ENCODE data around the gene SERPINA10. TPM values are rescaled to one million over a fixed set of nuclear protein-coding genes. Genes with fewer than 3 reads are reported as not detected.

SERPINA10 gene
- not detected for total RNA-seq

GRCh38 chr14:94292872-94293577 is at the start of gene SERPINA10:
TSS of gene SERPINA10 (minus strand) at chr14:94293268. CDS start at chr14:94290593, 2,675 bp downstream.

GRCh38 chr14:94322648-94323570 is 29.8 kb upstream of the SERPINA10 start, which contains the start of gene SERPINA6:
TSS of gene SERPINA6 (minus strand) at chr14:94323336. CDS start at chr14:94314648, 8,688 bp downstream.

Other genes with a start within 250 kb of the SERPINA10 start
- gene DDX24, start 212.1 kb downstream of the SERPINA10 start, total RNA-seq: 100 to 1,000 TPM; 147 to 153 TPM
- gene IFI27L1, start 212.0 kb downstream of the SERPINA10 start, total RNA-seq: 10 to 100 TPM; 16.7 to 20.3 TPM
- gene IFI27, start 182.5 kb downstream of the SERPINA10 start, total RNA-seq: 1,000 to 10,000 TPM; 1,659 to 2,734 TPM
- gene IFI27L2, start 163.7 kb downstream of the SERPINA10 start, total RNA-seq: 100 to 1,000 TPM in 1 of 2 donors, 10 to 100 TPM in 1; 53.6 to 104 TPM
- under 1 TPM in 1 of 2 donors, not detected in 1; 0.34 TPM for gene PPP4R4, start 118.9 kb downstream of the SERPINA10 start, total RNA-seq
- not detected for gene SERPINA6, start 30.1 kb upstream of the SERPINA10 start, total RNA-seq
- gene SERPINA2, start 73.4 kb upstream of the SERPINA10 start, total RNA-seq: not detected
- gene SERPINA1, start 95.3 kb upstream of the SERPINA10 start, total RNA-seq: under 1 TPM; 0.33 to 0.34 TPM
- gene SERPINA11, start 159.5 kb upstream of the SERPINA10 start, total RNA-seq: not detected
- not detected for gene SERPINA9, start 182.9 kb upstream of the SERPINA10 start, total RNA-seq
- gene SERPINA12, start 216.2 kb upstream of the SERPINA10 start, total RNA-seq: not detected